ENCODE measurements around the gene MAPK8IP2.
"Not testable (repeated sequence)": the region's sequence is repeated elsewhere in the genome, so short reads cannot be mapped to it uniquely, and the experiment has no call there.

Gene MAPK8IP2

GRCh38 chr22:50641696-50642607, 41.4 kb downstream of the MAPK8IP2 start:
- no peak for DNase-seq

GRCh38 chr22:50643021-50643820, 42.6 kb downstream of the MAPK8IP2 start:
- not testable (repeated sequence) for DNase-seq

GRCh38 chr22:50643821-50644101, 43.2 kb downstream of the MAPK8IP2 start:
- not testable (repeated sequence) for DNase-seq

- DNase-seq = no peak
Observed at GRCh38 chr22:50653256-50653655, 52.7 kb downstream of the MAPK8IP2 start.

- DNase-seq = not testable (repeated sequence)
Observed at GRCh38 chr22:50654664-50655063, 54.1 kb downstream of the MAPK8IP2 start.

- DNase-seq = no peak
Observed at GRCh38 chr22:50656122-50657070, 55.8 kb downstream of the MAPK8IP2 start.

- DNase-seq = no peak
Observed at GRCh38 chr22:50657925-50658324, 57.3 kb downstream of the MAPK8IP2 start.

GRCh38 chr22:50659711-50660110, 59.1 kb downstream of the MAPK8IP2 start:
- DNase-seq = not testable (repeated sequence)

- no peak for DNase-seq
Observed at GRCh38 chr22:50660306-50660705, 59.7 kb downstream of the MAPK8IP2 start.
